HL-60 (cell line): ENCODE results near the gene PRDM11.

Experiments used
- DNase-seq, 2 experiments: peaks; one replicate each; pipeline ENCODE4 v3.0.0-alpha.2; 2010 to 2020; ENCODE audit warnings: low read depth in 1 of 2, low spot score in 1 of 2
- H3K27ac ChIP-seq: fragments of 250-450 bp; sonication (Bioruptor Pico); replicated peaks from 2 replicates; pipeline ENCODE4 v1.5.1; 2020; ENCODE audit warnings: mild to moderate bottlenecking, moderate library complexity
- H3K27me3 ChIP-seq: fragments of 250-450 bp; sonication (Bioruptor Pico); 2 replicates; pipeline ENCODE4 v1.5.1; 2021; ENCODE audit warnings: mild to moderate bottlenecking, moderate library complexity; ENCODE audit not compliant: insufficient read depth, poor library complexity, severe bottlenecking
- H3K4me3 ChIP-seq: replicated peaks from 2 replicates; pipeline ENCODE4 v1.5.1; 2011; ENCODE audit warnings: mild to moderate bottlenecking, control low read depth, low read length; ENCODE audit not compliant: insufficient read depth
- CTCF ChIP-seq: IDR thresholded peaks from one replicate; pipeline ENCODE4 v1.5.1; 2011; ENCODE audit warnings: low read length, control low read depth, inconsistent platforms; ENCODE audit not compliant: insufficient read depth
- GABPA ChIP-seq: IDR thresholded peaks from 2 replicates; pipeline ENCODE4 v1.6.1; 2012; ENCODE audit warnings: low read depth
- POLR2AphosphoS5 ChIP-seq: IDR thresholded peaks from 2 replicates; pipeline ENCODE4 v1.6.1; 2012; ENCODE audit warnings: low read depth
- REST ChIP-seq: IDR thresholded peaks from 2 replicates; pipeline ENCODE4 v1.6.1; 2012; ENCODE audit warnings: low read depth; ENCODE audit not compliant: insufficient replicate concordance
- SPI1 ChIP-seq: IDR thresholded peaks from 2 replicates; pipeline ENCODE4 v1.6.1; 2012; ENCODE audit warnings: low read depth, mild to moderate bottlenecking, borderline replicate concordance

Gene PRDM11

GRCh38 chr11:45274206-45274605 is 127.8 kb downstream of the PRDM11 start:
- TF ChIP-seq REST (no peak), POLR2AphosphoS5 (no peak), SPI1 (no peak), GABPA (no peak), CTCF (no peak)
- H3K4me3 ChIP-seq, result no peak overlapping the region
- DNase-seq, result no peak
- peaks cover 9% of the 10 kb centered on the region for H3K27me3 ChIP-seq
- no peak overlapping the region for H3K27ac ChIP-seq

- H3K27me3 ChIP-seq, result peaks cover 3% of the 10 kb centered on the region
- TF ChIP-seq REST (no peak), GABPA (no peak), CTCF (no peak), SPI1 (no peak), POLR2AphosphoS5 (no peak)
- H3K4me3 ChIP-seq, result no peak overlapping the region
- DNase-seq, result no peak
- no peak overlapping the region for H3K27ac ChIP-seq
Measured at GRCh38 chr11:45275828-45276227, 129.4 kb downstream of the PRDM11 start.

- peaks cover 3% of the 10 kb centered on the region for H3K27me3 ChIP-seq
- H3K27ac ChIP-seq, result no peak overlapping the region
- no peak overlapping the region for H3K4me3 ChIP-seq
- no peak for TF ChIP-seq POLR2AphosphoS5
- TF ChIP-seq GABPA, result no peak
- no peak for TF ChIP-seq CTCF
- TF ChIP-seq SPI1, result no peak
- TF ChIP-seq REST, result no peak
- DNase-seq, result no peak
Measured at GRCh38 chr11:45278714-45279113, 132.3 kb downstream of the PRDM11 start.
